ENCODE measurements around the gene TTC28.

- TF ChIP-seq CTCF (conservative IDR thresholded peaks at IDR 0.05 in 1 of 2, IDR thresholded peaks at IDR 0.05 in 1 of 2; ENCODE audit: low read depth in 1 of 2, low read length in 2 of 2) (no peak), EZH2 (IDR thresholded peaks at IDR 0.05; ENCODE audit: low read length, missing control alignments) (no peak)
These were observed 558.7 kb downstream of the TTC28 start for GRCh38 chr22:28120691-28121592.
